8988T (cell line): ENCODE measurements around the gene WDR45.
A peak's percentile ranks its signal among the peaks of the same experiment; 100 is the strongest.
"Not testable (repeated sequence)": the region's sequence is repeated elsewhere in the genome, so short reads cannot be mapped to it uniquely, and the experiment has no call there.

Experiments used
- DNase-seq: peaks from one replicate; pipeline ENCODE4 v3.0.0; 2011

Gene WDR45

GRCh38 chrX:49079489-49080428 is at the start of gene WDR45:
Gene WDR45 (minus strand): TSS chrX:49079887. CDS start chrX:49078095, 1,792 bp downstream.
- DNase-seq, result peak; percentile 94

GRCh38 chrX:49129427-49129826 is 49.7 kb upstream of the WDR45 start:
- no peak for DNase-seq

- DNase-seq, result not testable (repeated sequence)
Measured at GRCh38 chrX:49127742-49128258, 48.1 kb upstream of the WDR45 start.

- DNase-seq, result no peak
Measured at GRCh38 chrX:49122499-49122898, 42.8 kb upstream of the WDR45 start.

- DNase-seq, result no peak
Measured at GRCh38 chrX:49120091-49120490, 40.4 kb upstream of the WDR45 start.

GRCh38 chrX:49117581-49117980 is 37.9 kb upstream of the WDR45 start:
- DNase-seq, result no peak

- no peak for DNase-seq
Measured at GRCh38 chrX:49116716-49117115, 37.0 kb upstream of the WDR45 start.

- no peak for DNase-seq
Measured at GRCh38 chrX:49116076-49116475, 36.4 kb upstream of the WDR45 start.

- no peak for DNase-seq
Measured at GRCh38 chrX:49111791-49112190, 32.1 kb upstream of the WDR45 start.

GRCh38 chrX:49110417-49110816 is 30.7 kb upstream of the WDR45 start:
- no peak for DNase-seq

GRCh38 chrX:49108641-49109040 is 29.0 kb upstream of the WDR45 start:
- DNase-seq, result no peak

- DNase-seq, result no peak
Measured at GRCh38 chrX:49106930-49107329, 27.2 kb upstream of the WDR45 start.

- no peak for DNase-seq
Measured at GRCh38 chrX:49106296-49106695, 26.6 kb upstream of the WDR45 start.

- no peak for DNase-seq
Measured at GRCh38 chrX:49103637-49104036, 23.9 kb upstream of the WDR45 start.

GRCh38 chrX:49102190-49102589 is 22.5 kb upstream of the WDR45 start:
- DNase-seq, result no peak

- no peak for DNase-seq
Measured at GRCh38 chrX:49101629-49101984, 21.9 kb upstream of the WDR45 start.

GRCh38 chrX:49100704-49101628 is 21.3 kb upstream of the WDR45 start:
- peak; percentile 85 for DNase-seq

GRCh38 chrX:49096419-49096818 is 16.7 kb upstream of the WDR45 start:
- no peak for DNase-seq

GRCh38 chrX:49089553-49089952 is 9.9 kb upstream of the WDR45 start:
- no peak for DNase-seq

GRCh38 chrX:49082271-49082871 is 2.7 kb upstream of the WDR45 start:
- DNase-seq, result no peak

GRCh38 chrX:49077941-49078340 is 1.7 kb downstream of the WDR45 start:
- DNase-seq, result peak; percentile 32

GRCh38 chrX:49075347-49075746 is 4.3 kb downstream of the WDR45 start:
- DNase-seq, result peak; percentile 44
